Measurements from ENCODE around the gene PTBP1. TPM values are rescaled to one million over a fixed set of nuclear protein-coding genes. Genes with fewer than 3 reads are reported as not detected.

The PTBP1 gene
- 69.5 and 117 TPM in 2 replicates for total RNA-seq

DNA sequence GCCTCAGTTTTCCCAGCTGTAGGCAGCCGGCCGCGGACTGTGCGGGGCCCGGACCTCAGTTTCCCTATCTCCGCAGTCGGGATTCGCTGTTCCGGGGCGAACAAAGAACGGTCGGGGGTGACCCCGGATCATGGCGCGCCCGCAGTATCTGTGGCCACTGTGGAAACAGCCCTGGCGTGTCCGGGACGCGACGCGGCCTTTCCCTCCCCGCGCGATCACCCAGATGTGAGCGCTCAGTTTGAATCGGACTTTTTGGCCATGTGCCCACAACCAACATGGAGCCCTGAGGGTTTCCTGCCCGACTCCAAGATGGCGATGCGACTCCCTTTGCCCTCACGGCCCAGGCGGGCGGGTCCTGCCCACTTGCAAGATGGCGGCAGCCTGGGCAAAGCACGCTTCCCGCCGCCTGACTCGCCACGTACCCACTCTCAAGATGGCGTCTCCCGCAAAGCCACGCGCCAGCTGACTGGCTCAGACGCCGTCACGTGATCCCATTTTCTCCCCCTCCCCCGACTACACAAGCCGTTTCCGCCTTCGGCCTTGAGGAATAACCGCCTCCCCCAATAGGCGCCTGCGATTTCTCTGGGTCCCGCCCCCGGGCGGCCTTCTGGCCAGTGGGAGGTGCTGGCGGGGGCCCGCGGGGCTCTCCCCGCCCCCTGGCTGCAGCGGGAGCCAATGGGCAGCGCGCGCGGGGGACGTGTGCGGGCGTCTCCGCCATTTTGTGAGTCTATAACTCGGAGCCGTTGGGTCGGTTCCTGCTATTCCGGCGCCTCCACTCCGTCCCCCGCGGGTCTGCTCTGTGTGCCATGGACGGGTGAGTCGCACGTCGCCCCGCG lies at the start of gene PTBP1:
TSS of gene PTBP1 (plus strand) at position 761 of the 836 bp plus-strand sequence. CDS start at position 807, 46 bp downstream.

GRCh38 chr19:750640-751423 lies 46.4 kb upstream of the PTBP1 start, which contains the start of gene MISP:
Gene MISP (plus strand): TSS chr19:751112. CDS start chr19:756947, 5,835 bp downstream.

DNA sequence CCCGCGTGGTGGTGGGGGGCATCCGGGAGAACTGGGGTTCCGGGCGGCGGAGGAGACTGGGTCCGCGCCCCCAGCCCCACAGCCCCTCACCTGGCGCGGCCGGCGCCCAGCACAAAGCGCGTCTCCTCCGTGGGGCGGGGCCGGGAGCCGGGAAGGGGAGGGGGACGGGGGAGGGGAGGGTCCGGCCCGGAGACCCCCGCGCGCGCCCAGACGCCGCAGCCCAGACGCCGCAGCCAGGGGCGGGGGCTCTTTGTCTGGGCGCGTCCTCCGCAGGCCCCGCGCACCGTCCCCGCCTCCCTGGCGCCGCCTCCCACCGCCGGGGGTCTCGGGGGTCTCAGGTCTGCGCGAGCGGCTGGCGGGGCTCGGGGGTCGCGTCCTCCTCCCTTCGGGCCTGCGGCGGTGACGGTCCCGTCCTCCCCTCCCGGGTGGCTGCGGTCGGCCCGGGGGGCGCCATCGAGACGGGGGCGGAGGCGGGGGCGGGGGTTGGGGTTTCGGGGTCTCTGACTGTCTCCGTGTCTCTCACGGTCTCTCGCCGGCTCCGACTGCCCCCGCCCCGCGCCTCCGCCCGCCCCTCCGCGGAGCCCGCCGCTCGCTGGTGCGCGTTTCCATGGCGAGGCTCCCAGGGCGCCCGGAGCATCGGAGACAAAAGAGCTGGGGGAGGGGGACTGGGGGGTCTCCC lies 24.7 kb downstream of the PTBP1 start, which contains the start of gene PLPPR3:
TSS of gene PLPPR3 (minus strand) at position 131 of the 679 bp plus-strand sequence. CDS start 396 bp downstream, outside the sequence.

DNA sequence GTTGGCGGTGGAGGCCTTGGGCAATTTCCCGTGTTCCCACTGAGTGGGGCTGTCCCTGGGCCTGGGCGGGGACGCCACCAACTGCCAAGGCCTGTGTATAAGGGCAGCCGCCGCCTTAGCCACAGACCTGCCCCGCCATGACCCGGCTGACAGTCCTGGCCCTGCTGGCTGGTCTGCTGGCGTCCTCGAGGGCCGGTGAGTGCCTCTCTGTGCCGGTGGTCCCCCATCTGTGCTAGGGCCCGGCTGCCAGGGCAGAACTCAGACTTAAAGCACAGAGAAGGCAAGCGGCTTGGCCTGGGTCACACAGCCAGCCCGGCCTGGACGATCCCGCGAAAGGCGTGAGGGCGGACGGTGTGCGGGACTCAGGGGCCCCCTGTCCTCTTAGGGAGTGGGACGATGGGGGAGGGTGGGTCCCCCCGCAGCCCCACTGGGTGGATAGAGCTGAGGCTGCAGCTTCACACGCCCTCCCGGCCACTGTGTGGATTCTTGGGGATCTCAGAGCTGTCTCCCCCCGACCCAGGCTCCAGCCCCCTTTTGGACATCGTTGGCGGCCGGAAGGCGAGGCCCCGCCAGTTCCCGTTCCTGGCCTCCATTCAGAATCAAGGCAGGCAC lies 30.6 kb downstream of the PTBP1 start, which contains the start of gene AZU1:
TSS of gene AZU1 (plus strand) at position 128 of the 612 bp plus-strand sequence. CDS start at position 138, 10 bp downstream.

GRCh38 chr19:840519-841206 lies 43.4 kb downstream of the PTBP1 start, which contains the start of gene PRTN3:
Gene PRTN3 (plus strand): TSS chr19:840999. CDS start chr19:841009, 10 bp downstream.

GRCh38 chr19:852136-853013 lies 55.1 kb downstream of the PTBP1 start, which contains the start of gene ELANE:
Gene ELANE (plus strand): TSS chr19:852303. CDS start chr19:852329, 26 bp downstream.

DNA sequence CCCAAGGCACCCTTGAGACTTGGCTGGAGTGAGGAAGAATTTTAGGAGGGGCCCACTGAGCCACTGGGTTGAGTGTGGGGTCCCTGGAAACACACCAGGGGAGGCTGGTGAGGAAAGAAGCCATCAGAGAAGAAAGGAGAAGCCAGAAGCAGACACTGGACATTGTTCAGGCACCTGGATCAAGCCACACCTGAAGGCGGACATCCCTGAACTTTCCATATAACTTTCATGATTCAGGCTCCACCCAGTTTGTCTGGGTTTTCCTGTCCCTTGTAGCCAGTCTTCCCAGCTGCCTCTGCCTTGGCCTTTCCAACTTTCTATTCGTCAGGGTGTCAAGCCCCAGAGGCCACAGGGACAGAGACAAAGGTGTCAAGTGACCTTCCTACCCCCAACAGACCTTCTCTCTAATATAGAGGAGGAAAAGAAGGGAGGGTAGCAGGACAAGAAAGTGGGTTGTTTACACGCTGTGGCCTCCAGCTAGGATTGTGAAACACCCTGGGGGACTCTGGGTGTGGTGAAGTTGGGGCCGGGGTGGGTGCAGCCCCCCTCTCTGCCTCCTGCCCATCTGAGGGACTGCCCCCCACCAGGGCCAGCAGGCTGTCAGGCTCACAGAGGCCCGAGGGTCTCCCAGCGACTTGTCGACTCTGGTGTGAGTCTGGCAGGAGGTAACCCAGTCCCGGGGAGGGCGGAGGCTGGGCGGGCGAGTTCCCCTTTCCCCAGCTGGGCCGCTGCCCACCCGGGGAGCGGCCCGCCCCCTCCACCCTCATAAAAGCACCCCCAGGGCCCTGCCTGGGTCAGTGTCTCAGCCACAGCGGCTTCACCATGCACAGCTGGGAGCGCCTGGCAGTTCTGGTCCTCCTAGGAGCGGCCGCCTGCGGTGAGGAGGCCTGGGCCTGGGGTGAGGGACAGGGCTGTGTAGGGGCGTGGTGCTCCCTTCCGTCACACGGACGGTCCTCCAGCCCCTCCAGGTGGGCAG lies 61.9 kb downstream of the PTBP1 start, which contains the start of gene CFD:
TSS of gene CFD (plus strand) at position 797 of the 976 bp plus-strand sequence. CDS start at position 823, 26 bp downstream.

Other genes starting within 250 kb of the PTBP1 start
- gene BSG, start 224.9 kb upstream of the PTBP1 start, total RNA-seq, result 507 and 644 TPM in 2 replicates
- gene HCN2, start 207.6 kb upstream of the PTBP1 start, total RNA-seq, result 1.2 and 3.5 TPM in 2 replicates
- gene POLRMT, start 163.9 kb upstream of the PTBP1 start, total RNA-seq, result 24.3 and 37.9 TPM in 2 replicates
- gene FGF22, start 157.6 kb upstream of the PTBP1 start, total RNA-seq, result not detected in 2 replicates
- gene RNF126, start 134.2 kb upstream of the PTBP1 start, total RNA-seq, result 16.6 and 29.8 TPM in 2 replicates
- gene FSTL3, start 121.1 kb upstream of the PTBP1 start, total RNA-seq, result 189 and 372 TPM in 2 replicates
- not detected in 2 replicates for gene PRSS57, start 102.0 kb upstream of the PTBP1 start, total RNA-seq
- 0.28 and 0.89 TPM in 2 replicates for gene PALM, start 88.5 kb upstream of the PTBP1 start, total RNA-seq
- gene MISP, start 46.3 kb upstream of the PTBP1 start, total RNA-seq, result not detected in 2 replicates
- 0.59 and 0.78 TPM in 2 replicates for gene PLPPR3, start 24.5 kb downstream of the PTBP1 start, total RNA-seq
- gene AZU1, start 30.4 kb downstream of the PTBP1 start, total RNA-seq, result not detected in 2 replicates
- not detected in 2 replicates for gene PRTN3, start 43.5 kb downstream of the PTBP1 start, total RNA-seq
- gene ELANE, start 54.9 kb downstream of the PTBP1 start, total RNA-seq, result not detected in 2 replicates
- gene CFD, start 62.2 kb downstream of the PTBP1 start, total RNA-seq, result 1.7 and 3.6 TPM in 2 replicates
- 28.8 and 44.4 TPM in 2 replicates for gene MED16, start 95.7 kb downstream of the PTBP1 start, total RNA-seq
- not detected in 2 replicates for gene RNU6-9, start 96.0 kb downstream of the PTBP1 start, total RNA-seq
- 21.1 and 32.8 TPM in 2 replicates for gene R3HDM4, start 115.8 kb downstream of the PTBP1 start, total RNA-seq
- gene KISS1R, start 119.9 kb downstream of the PTBP1 start, total RNA-seq, result not detected in 2 replicates
- gene ARID3A, start 128.6 kb downstream of the PTBP1 start, total RNA-seq, result 28.2 and 30.3 TPM in 2 replicates
- gene WDR18, start 186.9 kb downstream of the PTBP1 start, total RNA-seq, result 36.4 and 47.5 TPM in 2 replicates
- 0.59 and 0.65 TPM in 2 replicates for gene GRIN3B, start 203.0 kb downstream of the PTBP1 start, total RNA-seq
- gene TMEM259, start 223.7 kb downstream of the PTBP1 start, total RNA-seq, result 67.4 and 96.1 TPM in 2 replicates
- gene RNU6-2, start 224.1 kb downstream of the PTBP1 start, total RNA-seq, result not detected in 2 replicates
- gene CNN2, start 229.2 kb downstream of the PTBP1 start, total RNA-seq, result 284 and 606 TPM in 2 replicates
- 9.2 and 10.2 TPM in 2 replicates for gene ABCA7, start 242.7 kb downstream of the PTBP1 start, total RNA-seq